NCI-H1694 treated with DMSO at 0.1 percent for 48 hours (cell line): ENCODE measurements around the gene BAIAP2L2.

Experiments used
- DNase-seq: peaks from one replicate; lab custom pipeline; 2025; lab: John Stamatoyannopoulos, UW

The BAIAP2L2 gene

DNA sequence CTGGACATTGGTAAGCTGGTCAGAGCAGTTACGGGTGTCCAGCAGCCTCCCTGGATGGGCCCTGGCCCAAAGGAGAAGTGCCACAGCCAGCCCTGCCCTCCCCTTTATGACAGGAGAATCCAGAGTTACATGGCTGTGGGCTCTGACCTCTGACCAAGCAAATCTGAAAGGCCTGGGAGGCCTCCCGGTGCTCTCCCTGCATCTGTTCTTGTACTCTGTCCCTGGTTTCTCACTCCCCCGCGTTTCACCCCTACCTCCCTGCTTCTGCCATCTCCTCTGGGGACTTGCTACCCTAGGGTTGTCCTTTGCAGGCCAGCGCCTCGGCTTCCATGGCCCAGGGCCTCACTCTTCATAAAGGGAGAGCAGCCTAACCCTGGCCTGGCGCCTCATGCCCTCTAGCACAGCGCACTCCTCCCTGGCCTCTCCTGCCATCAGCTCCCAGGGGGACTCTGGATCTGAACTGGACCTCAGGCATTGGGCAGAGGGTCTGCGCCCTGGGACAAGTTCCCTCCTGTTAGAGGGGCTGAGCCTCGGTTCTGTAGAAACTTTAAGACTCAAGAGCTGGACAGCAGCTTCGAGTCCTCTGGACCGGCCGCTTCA lies 42.6 kb downstream of the BAIAP2L2 start:
- DNase-seq, result no peak

DNA sequence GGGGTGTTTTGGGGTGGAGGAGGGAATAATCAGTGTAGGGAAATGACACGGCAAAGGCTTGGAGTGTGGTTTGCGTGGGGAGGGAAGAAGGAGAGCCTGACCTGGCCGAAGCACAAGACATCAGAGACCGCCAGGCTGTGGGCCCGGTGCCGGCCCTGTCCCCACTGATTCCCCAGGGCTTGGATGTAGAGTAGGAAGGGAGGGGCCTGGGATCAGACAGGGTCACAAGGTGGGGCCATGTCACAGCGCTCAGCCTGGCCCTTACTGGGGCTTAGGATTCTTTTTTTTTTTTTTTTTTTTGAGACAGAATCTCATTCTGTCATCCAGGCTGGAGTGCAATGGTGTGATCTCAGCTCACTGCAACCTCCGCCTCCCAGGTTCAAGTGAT lies 43.5 kb downstream of the BAIAP2L2 start:
- DNase-seq, result no peak

DNA sequence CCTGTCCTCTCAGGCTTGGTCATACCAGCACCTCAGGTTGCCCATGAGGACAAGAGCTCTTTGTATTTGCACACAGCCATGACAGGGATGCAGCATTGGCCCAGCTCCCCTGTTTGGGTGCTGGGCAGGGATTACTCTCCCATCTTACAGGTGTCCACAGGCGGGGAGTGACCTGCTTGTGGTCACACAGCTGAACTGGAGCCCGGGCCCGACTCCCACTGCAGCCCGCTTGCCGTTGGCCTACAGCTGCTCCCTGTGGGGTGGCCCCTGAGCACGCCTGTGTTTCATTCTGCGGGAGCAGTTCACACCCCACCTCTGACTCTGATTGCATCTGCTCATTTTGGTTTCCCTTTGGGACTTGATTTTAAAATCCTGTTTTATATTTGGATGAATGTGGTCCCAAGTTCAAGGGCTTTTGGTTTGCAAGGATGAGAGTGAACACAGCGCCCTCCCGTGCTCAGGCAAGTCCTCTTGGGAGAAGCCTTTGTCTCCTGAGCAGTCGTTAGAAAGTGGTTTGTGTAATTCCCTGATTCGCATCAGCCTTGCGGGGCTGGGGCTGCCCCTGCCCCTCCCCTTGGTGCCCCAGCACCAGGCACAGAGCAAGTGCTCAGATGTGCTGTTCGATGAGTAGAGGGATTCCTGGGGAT lies 44.0 kb downstream of the BAIAP2L2 start:
- DNase-seq, result no peak

DNA sequence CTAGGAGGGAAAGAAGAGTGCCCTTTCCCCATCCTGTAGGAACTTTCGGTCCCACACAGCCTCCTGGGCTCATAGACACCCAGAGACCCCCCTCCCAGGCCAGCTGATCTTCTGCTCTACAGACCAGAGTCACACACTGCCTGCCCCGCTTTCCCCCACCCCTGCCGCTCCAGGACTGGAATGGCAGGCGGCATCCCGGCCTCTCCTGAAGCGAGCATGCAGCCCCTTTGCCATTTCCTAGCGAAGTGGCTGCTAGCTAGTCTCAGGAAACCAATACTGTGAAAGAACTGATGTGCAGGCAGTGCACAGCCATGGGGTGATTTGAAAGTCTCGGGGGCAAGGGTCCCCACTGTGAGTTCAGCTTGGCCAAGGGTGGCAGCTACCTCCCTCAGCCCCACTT lies 44.9 kb downstream of the BAIAP2L2 start:
- DNase-seq, result no peak

DNA sequence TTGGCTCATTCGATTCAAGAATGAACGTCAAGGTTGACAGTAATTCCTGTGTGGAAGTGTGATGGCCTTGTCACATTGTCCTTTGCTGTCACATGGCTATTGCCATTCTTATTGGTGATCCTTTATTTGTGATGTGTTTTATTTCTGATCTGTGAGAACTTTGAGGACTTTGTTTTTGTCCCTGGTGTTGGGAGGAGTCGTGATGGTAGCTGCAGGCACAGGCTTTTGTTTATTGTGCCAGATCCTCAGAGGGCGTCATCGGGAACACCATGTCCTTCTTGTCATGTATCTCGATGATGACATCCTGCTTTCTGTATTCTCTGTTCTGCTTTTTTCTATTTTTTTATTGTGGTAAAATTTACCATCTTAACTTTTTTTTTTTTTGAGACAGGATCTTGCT lies 47.7 kb downstream of the BAIAP2L2 start:
- no peak for DNase-seq

DNA sequence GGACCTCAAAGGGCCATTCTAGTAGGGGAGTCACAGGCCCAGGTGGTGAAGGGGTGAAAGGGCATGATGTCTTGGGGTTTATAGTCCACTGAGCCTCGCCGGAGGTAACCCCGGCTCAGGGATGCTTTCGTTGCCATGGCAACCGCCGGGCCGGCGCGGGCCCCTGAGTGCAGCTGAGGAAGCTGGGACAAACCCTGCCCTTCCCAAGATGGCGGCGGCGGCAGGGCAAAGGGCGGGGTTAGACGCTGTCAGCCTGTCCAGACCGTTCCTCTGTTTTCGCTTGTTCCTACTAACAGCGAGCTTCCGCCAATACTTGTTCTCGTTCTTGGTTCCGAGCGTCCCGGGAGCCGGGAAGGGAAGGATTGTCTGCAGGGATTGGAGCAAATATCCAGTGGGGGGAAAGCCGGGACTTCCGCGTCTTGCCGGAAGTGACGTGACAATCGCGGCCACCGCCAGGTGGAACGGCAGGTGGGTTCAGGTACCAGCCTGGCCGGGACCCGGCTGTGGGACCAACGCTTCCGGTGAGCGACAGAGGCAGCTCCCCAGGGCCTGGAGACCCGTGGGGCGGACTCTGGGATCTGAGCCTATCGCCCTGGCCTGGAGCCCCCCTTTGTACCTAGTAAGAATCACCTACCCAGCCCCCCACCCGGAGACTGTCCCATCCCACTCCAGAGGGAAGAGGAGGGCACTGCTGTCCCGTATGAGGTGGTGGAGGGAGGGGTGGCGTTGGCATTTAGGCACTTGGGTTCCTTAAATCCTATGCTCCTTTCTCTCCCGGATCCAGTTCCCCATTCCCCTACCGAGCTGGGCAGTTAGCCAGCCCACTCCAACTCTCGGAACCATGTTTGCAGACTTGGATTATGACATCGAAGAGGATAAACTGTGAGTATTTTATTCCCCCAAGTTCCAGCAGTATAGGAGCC lies 53.3 kb downstream of the BAIAP2L2 start, which contains the start of gene PICK1:
Gene PICK1, plus strand, starts transcription at position 436 of the 923 bp plus-strand sequence. Its CDS starts 406 bp downstream, at position 842.
- DNase-seq, result peak; percentile 61

GRCh38 chr22:38051900-38052862 lies 58.3 kb downstream of the BAIAP2L2 start:
- DNase-seq, result peak; percentile 74

DNA sequence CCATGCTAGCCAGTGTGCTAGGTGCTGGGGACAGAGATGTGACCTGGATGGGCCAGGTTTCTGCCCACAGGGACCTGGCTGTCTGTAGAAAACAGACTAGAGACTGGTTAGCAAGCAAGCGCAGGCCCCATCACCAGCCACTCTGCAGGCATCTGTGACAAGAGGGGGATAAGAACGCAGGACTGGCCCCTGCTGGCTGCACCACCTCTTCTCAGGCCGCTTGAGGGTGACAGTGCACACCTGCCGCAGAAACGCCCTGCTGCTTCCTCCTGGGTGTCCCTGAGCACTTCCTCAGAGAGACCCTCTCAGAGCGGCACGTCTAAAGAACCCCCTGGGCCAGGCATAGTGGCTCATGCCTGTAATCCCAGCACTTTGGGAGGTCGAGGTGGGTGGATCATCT lies 59.2 kb downstream of the BAIAP2L2 start:
- DNase-seq, result no peak

GRCh38 chr22:38050720-38051119 lies 59.8 kb downstream of the BAIAP2L2 start:
- no peak for DNase-seq

- DNase-seq, result no peak
These were observed 60.5 kb downstream of the BAIAP2L2 start for GRCh38 chr22:38049812-38050619.

DNA sequence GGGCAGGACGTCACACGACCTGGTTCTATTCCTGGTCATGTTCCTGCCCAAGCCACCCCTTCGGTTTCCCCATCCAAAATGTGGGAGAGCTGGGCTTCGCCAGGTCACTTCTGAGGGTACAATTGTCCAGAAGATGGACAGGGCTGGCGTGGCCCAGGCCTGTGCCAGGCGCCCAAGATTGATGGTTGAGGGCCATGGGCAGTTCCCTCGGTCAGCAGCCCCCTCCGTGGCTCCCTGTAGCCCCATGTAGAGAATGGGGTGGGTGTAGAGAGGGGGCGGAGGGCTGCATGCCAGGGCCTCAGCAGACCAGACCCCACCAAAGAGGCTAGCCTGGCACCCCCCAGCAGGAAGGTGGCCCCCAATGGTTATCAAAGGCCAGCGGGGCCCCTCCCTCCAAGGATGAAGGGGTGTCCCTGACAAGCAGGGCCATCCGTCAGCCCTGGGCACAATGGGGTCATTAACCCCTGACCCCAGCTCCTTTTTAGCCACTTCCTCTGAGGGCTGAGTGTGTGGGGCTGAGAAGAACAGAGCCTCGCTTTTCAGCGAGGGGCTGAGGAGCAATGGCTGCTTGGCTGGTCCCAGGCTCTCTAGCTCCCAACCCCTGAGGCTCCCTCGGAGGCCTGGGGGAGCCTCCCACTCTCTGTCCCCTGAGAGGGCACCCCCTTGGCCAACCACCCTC lies 64.3 kb downstream of the BAIAP2L2 start:
- no peak for DNase-seq

DNA sequence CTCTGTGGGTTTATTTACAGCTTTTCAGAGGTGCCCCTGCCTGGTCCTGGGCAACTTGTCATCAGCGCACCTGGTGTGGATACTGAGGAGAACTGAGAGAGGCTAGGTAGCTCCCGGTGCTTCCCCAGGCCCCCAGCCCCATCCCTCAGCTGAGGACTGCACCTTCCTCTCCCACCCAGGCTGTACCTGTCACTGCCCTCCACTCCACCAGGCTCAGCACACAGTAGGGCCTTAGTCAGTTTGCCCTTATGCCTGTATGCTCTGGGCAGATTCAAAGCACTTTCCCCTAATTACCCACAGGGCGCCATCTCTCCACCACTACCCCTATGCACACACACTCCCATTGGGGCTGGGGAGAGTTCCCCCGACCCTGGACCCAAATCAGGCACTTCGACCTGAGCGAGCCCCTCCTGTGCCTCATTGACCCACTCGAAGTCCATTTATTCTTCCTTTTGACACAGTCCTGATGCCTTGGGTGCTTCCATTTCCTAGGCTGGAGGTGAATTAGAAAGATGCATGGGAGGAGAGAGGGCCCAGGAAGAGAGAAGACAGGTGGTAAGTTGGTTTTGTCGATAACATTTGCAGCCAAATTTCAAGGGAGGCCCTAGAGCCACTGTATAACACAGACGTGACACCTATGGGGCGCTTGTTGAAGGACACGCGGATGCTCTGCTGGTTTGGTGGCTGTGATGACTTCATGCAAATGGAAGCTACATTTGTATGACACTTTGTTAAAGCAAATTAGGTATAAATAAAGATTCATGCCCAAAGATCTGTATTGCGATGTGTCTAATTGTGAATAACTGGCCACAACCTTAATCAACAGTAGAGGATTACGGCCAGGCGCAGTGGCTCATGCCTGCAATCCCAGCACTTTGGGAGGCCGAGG lies 67.1 kb downstream of the BAIAP2L2 start:
- DNase-seq, result no peak

DNA sequence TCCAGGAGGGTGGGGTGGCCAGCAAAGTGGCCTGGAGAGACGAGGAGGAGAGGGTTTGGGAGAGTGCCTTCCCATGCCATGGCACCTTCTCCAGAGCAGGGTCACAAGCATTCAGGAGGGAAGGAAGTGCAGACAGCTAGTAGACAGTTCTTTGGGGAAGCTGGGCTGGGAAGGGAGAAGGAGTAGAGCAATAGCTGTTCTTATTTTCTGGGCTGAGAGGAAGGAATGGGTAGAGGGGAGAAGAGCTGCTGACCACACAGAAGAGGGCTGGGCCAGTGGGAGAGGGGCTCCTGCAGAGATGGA lies 68.0 kb downstream of the BAIAP2L2 start:
- no peak for DNase-seq

DNA sequence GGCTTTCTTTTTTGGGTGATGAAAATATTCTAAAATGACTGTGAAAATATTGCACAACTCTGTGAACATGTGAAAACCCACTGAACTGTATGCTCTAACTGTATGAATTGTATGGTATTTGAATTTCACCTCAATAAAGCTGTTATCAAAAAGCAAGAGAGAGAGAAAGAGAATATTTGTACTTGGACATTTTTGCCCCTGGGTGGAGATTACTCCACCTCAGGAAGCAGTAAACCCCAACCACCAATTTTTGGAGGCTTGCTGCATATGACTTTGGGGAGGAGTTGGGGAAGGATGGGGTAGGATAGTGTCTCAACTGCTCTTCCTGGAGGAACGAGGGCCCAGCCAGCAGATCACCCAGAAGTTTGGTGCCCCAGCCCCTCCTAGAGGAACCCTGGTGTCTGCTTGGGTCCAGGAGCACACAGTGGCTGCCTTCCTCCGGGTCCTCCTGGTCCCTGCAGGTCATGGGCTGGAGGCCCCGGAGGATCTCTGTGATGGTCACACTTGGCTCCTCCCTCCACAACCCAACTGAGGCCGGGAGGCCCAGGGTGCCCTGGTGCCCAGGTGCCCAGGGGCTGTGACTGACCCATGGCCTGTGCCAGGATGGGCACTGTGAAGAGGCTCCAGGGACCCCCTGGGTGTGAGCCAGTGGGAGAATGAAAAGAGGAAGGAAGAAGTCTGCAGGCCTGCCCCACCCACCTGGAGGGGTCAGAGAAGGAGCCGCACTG lies 68.6 kb downstream of the BAIAP2L2 start:
- DNase-seq, result no peak

GRCh38 chr22:38040953-38041759 lies 69.3 kb downstream of the BAIAP2L2 start:
- DNase-seq, result no peak

DNA sequence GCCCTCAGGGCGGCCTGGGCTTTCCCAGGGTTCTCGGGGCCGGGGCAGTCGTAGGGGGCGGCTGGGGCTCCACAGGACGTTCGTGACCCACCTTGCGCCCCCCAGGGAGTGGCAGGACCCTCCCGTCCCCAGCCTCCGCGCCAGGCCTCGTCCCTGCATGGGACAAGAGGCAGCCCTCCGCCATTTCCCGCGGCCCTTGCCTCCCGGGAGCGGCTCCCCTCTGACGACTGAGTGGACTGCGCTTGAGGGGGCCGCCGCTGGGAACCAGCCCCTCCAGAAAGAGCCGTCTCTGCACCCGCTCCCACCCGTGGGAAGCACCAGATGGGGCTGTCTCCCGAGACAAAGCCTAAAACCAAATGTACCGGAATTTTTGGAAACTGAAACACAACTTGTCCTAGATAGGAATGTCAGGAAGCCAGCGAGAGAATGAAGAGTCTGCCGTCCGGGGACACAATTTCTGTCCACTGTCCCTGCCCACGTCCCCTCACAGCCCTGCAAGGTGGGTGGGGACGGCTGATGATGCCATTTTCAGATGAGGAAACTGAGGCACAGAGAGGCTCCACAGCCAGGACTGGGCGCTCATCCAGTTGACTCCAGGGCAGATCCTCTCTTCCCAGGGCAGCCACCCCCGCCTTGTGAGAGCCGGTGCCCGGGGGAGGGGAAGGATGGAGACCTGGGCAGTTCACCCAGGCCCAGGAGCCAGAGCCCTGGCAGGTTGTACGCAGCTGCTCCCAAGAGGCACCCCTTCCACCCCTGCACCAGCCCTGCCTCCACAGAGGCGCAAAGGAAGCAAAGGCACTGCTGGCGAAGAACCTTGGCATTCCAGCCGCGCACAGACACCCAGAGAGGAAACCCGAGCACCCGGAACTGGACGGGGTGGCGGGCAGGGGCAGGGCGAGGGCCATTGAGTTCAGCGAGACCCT lies 71.3 kb downstream of the BAIAP2L2 start:
- DNase-seq, result no peak

- DNase-seq, result no peak
These were observed 72.1 kb downstream of the BAIAP2L2 start for GRCh38 chr22:38038426-38038825.
